Skeletal muscle satellite cell (primary cell): ENCODE data around the gene NDEL1.

ENCODE experiments used
- H3K27me3 ChIP-seq: 2 replicates; pipeline ENCODE4 v1.7.0; 2013; ENCODE audit warnings: low read length; ENCODE audit not compliant: control insufficient read depth, insufficient read depth
- H3K36me3 ChIP-seq: 2 replicates; pipeline ENCODE4 v1.7.0; 2013; ENCODE audit warnings: mild to moderate bottlenecking, control low read depth, low read length; ENCODE audit not compliant: insufficient read depth
- H3K4me1 ChIP-seq: 2 replicates; pipeline ENCODE4 v1.7.0; 2013; ENCODE audit warnings: low read length; ENCODE audit not compliant: control insufficient read depth, insufficient read depth
- H3K4me2 ChIP-seq: 2 replicates; pipeline ENCODE4 v1.7.0; 2013; ENCODE audit warnings: mild to moderate bottlenecking, low read length
- H3K4me3 ChIP-seq: 2 replicates; pipeline ENCODE4 v1.7.0; 2013; ENCODE audit warnings: low read length
- H3K9ac ChIP-seq: 2 replicates; pipeline ENCODE4 v1.7.0; 2013; ENCODE audit warnings: mild to moderate bottlenecking, low read depth, low read length, moderate library complexity
- H3K9me3 ChIP-seq: replicated peaks from 2 replicates; pipeline ENCODE4 v1.7.0; 2013; ENCODE audit warnings: mild to moderate bottlenecking, control low read depth, low read length

Gene NDEL1

DNA sequence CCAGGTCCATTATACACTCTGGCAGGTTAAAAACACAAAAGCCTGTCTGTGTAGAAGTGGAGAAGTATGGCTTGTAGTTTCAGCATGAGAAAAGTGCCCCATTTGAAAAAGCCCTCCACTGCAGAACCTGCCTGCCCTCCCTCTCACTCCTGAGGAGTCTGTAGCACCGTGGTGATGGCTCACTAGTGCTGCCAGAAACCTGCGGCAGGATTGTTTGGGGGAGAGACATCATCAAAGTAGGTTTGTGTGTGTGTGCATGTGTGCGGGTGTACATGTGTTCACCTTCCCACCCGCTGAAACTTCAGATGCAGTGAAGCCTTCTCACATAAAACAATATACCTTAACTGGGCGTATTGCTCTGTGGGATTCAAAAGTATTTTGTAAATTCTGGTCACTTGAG is 26.9 kb downstream of the NDEL1 start:
- peak overlapping the region; percentile 72 for H3K9ac ChIP-seq
- no peak overlapping the region for H3K4me3 ChIP-seq
- no peaks in the 10 kb centered on the region for H3K27me3 ChIP-seq
- H3K36me3 ChIP-seq: peaks cover 79% of the 10 kb centered on the region
- H3K4me1 ChIP-seq: peaks cover 33% of the 10 kb centered on the region
- H3K4me2 ChIP-seq: peak overlapping the region; percentile 39
- no peaks in the 10 kb centered on the region for H3K9me3 ChIP-seq

GRCh38 chr17:8463099-8463498 is 27.4 kb downstream of the NDEL1 start:
- Histone ChIP-seq H3K27me3 (no peaks in the 10 kb centered on the region), H3K4me1 (peaks cover 33% of the 10 kb centered on the region), H3K36me3 (peaks cover 79% of the 10 kb centered on the region), H3K9me3 (no peaks in the 10 kb centered on the region), H3K4me2 (peak overlapping the region; percentile 39), H3K4me3 (no peak overlapping the region), H3K9ac (peak overlapping the region; percentile 72)

DNA sequence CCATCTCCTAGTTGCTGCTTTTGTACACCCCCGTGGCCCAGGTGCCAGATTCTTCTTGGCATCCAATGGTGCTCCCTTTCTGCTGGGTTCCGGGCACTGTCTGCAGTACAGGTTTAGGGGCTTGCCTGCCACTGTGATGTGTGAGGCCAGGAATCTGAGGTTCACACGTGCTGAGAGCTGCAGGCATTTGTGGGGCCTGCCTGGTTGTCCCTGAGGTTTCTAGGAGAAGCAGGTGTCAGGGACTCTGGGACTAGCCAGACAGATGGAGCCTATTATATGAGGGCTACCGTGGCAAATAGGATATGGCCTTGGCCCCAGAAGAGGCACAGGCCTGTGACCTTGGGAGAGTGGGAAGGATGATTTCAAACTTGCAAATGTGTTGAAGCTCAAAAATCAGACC is 29.3 kb downstream of the NDEL1 start:
- Histone ChIP-seq H3K4me1 (peaks cover 47% of the 10 kb centered on the region), H3K36me3 (peaks cover 72% of the 10 kb centered on the region), H3K9me3 (no peaks in the 10 kb centered on the region), H3K4me3 (no peak overlapping the region), H3K9ac (no peak overlapping the region), H3K4me2 (no peak overlapping the region), H3K27me3 (no peaks in the 10 kb centered on the region)

DNA sequence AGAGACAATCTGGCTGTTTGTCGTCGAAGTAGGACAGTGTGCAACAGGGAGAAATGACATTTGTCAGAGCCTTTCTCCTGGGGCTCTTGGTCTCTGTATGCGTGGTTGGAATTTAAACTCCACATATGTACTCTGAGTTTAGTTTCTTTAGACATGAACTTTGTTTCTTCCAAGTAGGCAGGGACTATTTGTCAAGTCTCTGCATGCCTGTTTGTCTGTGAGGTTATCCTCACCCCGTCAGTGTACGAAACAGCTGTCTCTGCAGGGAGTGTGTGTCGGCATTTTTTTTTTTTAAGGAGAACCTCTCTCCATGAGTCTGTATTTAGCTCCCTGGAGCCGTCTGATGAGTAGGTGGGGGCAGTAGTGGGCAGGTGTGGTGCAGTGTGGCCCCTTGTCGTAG is 29.7 kb downstream of the NDEL1 start:
- H3K4me1 ChIP-seq: peaks cover 51% of the 10 kb centered on the region
- H3K9ac ChIP-seq: no peak overlapping the region
- no peaks in the 10 kb centered on the region for H3K9me3 ChIP-seq
- peaks cover 72% of the 10 kb centered on the region for H3K36me3 ChIP-seq
- no peak overlapping the region for H3K4me2 ChIP-seq
- H3K27me3 ChIP-seq: no peaks in the 10 kb centered on the region
- H3K4me3 ChIP-seq: no peak overlapping the region

- no peak overlapping the region for H3K4me3 ChIP-seq
- no peaks in the 10 kb centered on the region for H3K9me3 ChIP-seq
- no peaks in the 10 kb centered on the region for H3K27me3 ChIP-seq
- H3K4me2 ChIP-seq: no peak overlapping the region
- peaks cover 70% of the 10 kb centered on the region for H3K36me3 ChIP-seq
- peaks cover 55% of the 10 kb centered on the region for H3K4me1 ChIP-seq
- no peak overlapping the region for H3K9ac ChIP-seq
These were observed 30.1 kb downstream of the NDEL1 start for GRCh38 chr17:8465759-8466158.

DNA sequence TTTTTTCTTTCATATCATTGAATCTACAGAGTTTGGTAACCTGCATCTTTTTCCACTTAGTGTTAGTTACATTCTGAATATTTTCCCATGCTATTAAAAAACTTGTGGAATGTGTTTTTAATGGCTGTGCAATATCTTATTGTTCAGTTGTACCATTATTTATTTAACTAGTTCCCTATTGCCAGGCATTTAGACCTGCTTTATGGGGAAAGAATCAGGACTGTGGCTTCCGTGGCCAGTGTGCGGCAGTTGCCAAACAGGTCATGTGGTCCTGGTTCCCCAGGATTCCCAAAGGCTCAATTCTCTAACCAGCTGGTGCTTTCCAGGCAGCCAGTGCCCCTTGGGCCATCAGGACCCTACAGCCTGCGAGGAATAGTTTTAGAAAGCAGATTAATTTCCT is 30.8 kb downstream of the NDEL1 start:
- peak overlapping the region; percentile 5 for H3K9ac ChIP-seq
- H3K9me3 ChIP-seq: no peaks in the 10 kb centered on the region
- peaks cover 68% of the 10 kb centered on the region for H3K36me3 ChIP-seq
- H3K27me3 ChIP-seq: no peaks in the 10 kb centered on the region
- H3K4me3 ChIP-seq: no peak overlapping the region
- H3K4me1 ChIP-seq: peaks cover 57% of the 10 kb centered on the region
- H3K4me2 ChIP-seq: no peak overlapping the region

GRCh38 chr17:8466873-8467272 is 31.2 kb downstream of the NDEL1 start:
- Histone ChIP-seq H3K4me2 (no peak overlapping the region), H3K9ac (peak overlapping the region; percentile 5), H3K4me3 (no peak overlapping the region), H3K4me1 (peaks cover 57% of the 10 kb centered on the region), H3K9me3 (no peaks in the 10 kb centered on the region), H3K36me3 (peaks cover 68% of the 10 kb centered on the region), H3K27me3 (no peaks in the 10 kb centered on the region)

- Histone ChIP-seq H3K27me3 (no peaks in the 10 kb centered on the region), H3K9ac (no peak overlapping the region), H3K4me3 (no peak overlapping the region), H3K4me1 (peaks cover 55% of the 10 kb centered on the region), H3K4me2 (no peak overlapping the region), H3K9me3 (no peaks in the 10 kb centered on the region), H3K36me3 (peaks cover 68% of the 10 kb centered on the region)
These were observed 31.8 kb downstream of the NDEL1 start for GRCh38 chr17:8467527-8467926.

- H3K27me3 ChIP-seq: no peaks in the 10 kb centered on the region
- H3K9me3 ChIP-seq: no peaks in the 10 kb centered on the region
- H3K9ac ChIP-seq: no peak overlapping the region
- H3K36me3 ChIP-seq: peaks cover 68% of the 10 kb centered on the region
- no peak overlapping the region for H3K4me3 ChIP-seq
- H3K4me2 ChIP-seq: no peak overlapping the region
- peaks cover 49% of the 10 kb centered on the region for H3K4me1 ChIP-seq
These were observed 32.4 kb downstream of the NDEL1 start for GRCh38 chr17:8468127-8468526.

- H3K9ac ChIP-seq: no peak overlapping the region
These were observed 33.3 kb downstream of the NDEL1 start for GRCh38 chr17:8468980-8469379.

DNA sequence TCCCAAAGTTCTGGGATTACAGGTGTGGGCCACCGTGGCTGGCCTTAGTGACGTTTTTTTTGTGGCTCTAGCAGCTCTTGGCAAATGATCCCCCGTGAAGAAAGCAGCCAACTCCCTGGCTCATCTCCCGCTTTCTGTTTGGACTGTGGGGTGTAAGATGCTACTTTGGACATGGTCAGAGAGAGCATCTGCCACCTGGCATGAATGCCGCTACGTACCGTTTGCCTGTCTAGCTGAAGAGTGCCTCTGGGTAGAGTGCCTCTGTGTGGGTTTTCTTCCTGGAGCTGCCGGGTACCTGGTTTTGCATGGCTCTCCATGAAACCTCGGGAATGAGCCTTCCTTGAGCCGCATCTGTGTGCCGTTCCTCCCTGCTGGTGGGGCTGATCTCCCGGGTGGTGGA is 34.3 kb downstream of the NDEL1 start:
- peaks cover 36% of the 10 kb centered on the region for H3K4me1 ChIP-seq
- H3K9ac ChIP-seq: peak overlapping the region; percentile 28
- H3K9me3 ChIP-seq: no peaks in the 10 kb centered on the region
- H3K4me3 ChIP-seq: no peak overlapping the region
- H3K4me2 ChIP-seq: peak overlapping the region; percentile 53
- no peaks in the 10 kb centered on the region for H3K27me3 ChIP-seq
- peaks cover 74% of the 10 kb centered on the region for H3K36me3 ChIP-seq

More at GRCh38 chr17:8468980-8469379, 33.3 kb downstream of the NDEL1 start:
- Histone ChIP-seq H3K9me3 (no peaks in the 10 kb centered on the region), H3K4me3 (no peak overlapping the region), H3K27me3 (no peaks in the 10 kb centered on the region), H3K4me1 (peaks cover 41% of the 10 kb centered on the region), H3K36me3 (peaks cover 74% of the 10 kb centered on the region), H3K4me2 (no peak overlapping the region)

GRCh38 chr17:8470447-8471047 is 34.9 kb downstream of the NDEL1 start:
- Histone ChIP-seq H3K4me1 (peaks cover 30% of the 10 kb centered on the region), H3K4me3 (no peak overlapping the region), H3K9ac (peak overlapping the region; percentile 28), H3K9me3 (no peaks in the 10 kb centered on the region), H3K27me3 (no peaks in the 10 kb centered on the region), H3K36me3 (peaks cover 77% of the 10 kb centered on the region), H3K4me2 (peak overlapping the region; percentile 53)
